K562 (cell line): ENCODE measurements around the gene GOLPH3L. TPM values are rescaled to one million over a fixed set of nuclear protein-coding genes. Genes with fewer than 3 reads are reported as not detected.
"Not testable (repeated sequence)": the region's sequence is repeated elsewhere in the genome, so short reads cannot be mapped to it uniquely, and the experiment has no call there.

Experiments used
- ATAC-seq: fragments of 200-7000 bp; cut with Tn5 transposase; 3 replicates; pipeline ENCODE4 v1.9.1; 2020; ENCODE audit warnings: moderate library complexity
- BruUV-seq: library from RNA; stranded (reverse); fragments of 400-500 nt; replicated peaks from 2 replicates; lab custom pipeline; 2021; lab: Mats Ljungman, UMichigan
- CTCF ChIA-PET: fragments of 300-600 bp; formaldehyde crosslinking; extraction: SDS; loops from one replicate; lab custom pipeline; 2021; ENCODE audit warnings: low intra/inter-chr PET ratio; lab: Yijun Ruan, JAX
- POLR2A ChIA-PET: fragments of 300-600, 350-650 bp; sonication (Branson Sonifier 250); formaldehyde crosslinking; extraction: SDS; loops from one replicate; lab custom pipeline; 2021; ENCODE audit warnings: antibody characterized with exemption, inconsistent platforms; lab: Yijun Ruan, JAX
- DNase-seq, 4 experiments: peaks; one replicate each; pipeline versions ENCODE4 v3.0.0 to v3.0.0-alpha.2; 2011 to 2018; ENCODE audit warnings: low spot score in 3 of 4, mixed read lengths in 3 of 4; ENCODE audit errors: extremely low read depth in 1 of 4
- FAIRE-seq: peaks from 2 replicates; lab custom pipeline; 2011; peaks lifted over from hg19 to GRCh38; lab: Jason Lieb, UNC
- H2AFZ ChIP-seq: 2 replicates; pipeline ENCODE4 v1.6.0; 2011; ENCODE audit warnings: low read depth, low read length, control low read depth, inconsistent platforms
- H3K27ac ChIP-seq: fragments of 200-600 bp; 3 replicates; pipeline ENCODE4 v1.8.0; 2011; ENCODE audit warnings: low read depth, mild to moderate bottlenecking, control low read depth, inconsistent platforms, low read length, moderate library complexity, mixed read lengths; ENCODE audit errors: extremely low read depth
- H3K27me3 ChIP-seq, 2 experiments: fragments of 300-600 bp in 1 of 2; 2 replicates in 1 of 2; 3 replicates in 1 of 2; pipeline versions ENCODE4 v1.6.0 to v1.8.0; 2011; ENCODE audit warnings: inconsistent platforms in 2 of 2, low read length in 2 of 2, mild to moderate bottlenecking in 1 of 2, mixed read lengths in 1 of 2, moderate library complexity in 1 of 2; ENCODE audit not compliant: control insufficient read depth in 2 of 2, insufficient read depth in 2 of 2
- H3K36me3 ChIP-seq: fragments of 300-600 bp; 3 replicates; pipeline ENCODE4 v1.8.0; 2011; ENCODE audit warnings: mild to moderate bottlenecking, low read length, inconsistent platforms; ENCODE audit not compliant: control insufficient read depth, insufficient read depth
- H3K4me1 ChIP-seq, 2 experiments: fragments of 200-600 bp in 1 of 2; replicated peaks in 1 of 2; 2 replicates in 1 of 2; 3 replicates in 1 of 2; pipeline versions ENCODE4 v1.5.1 to v1.8.0; 2011; ENCODE audit warnings: inconsistent platforms in 2 of 2, low read length in 2 of 2, mild to moderate bottlenecking in 1 of 2, mixed read lengths in 1 of 2, moderate library complexity in 1 of 2; ENCODE audit not compliant: control insufficient read depth in 2 of 2, insufficient read depth in 2 of 2
- H3K4me2 ChIP-seq: 2 replicates; pipeline ENCODE4 v1.6.1; 2011; ENCODE audit warnings: low read length, control low read depth, inconsistent platforms, mixed read lengths; ENCODE audit not compliant: insufficient read depth
- H3K4me3 ChIP-seq: fragments of 200-600 bp; sonication (generic), shearing (Covaris generic); 2 replicates; pipeline ENCODE4 v1.5.1; 2016; ENCODE audit warnings: control low read depth, inconsistent platforms
- H3K79me2 ChIP-seq: fragments of 200-600 bp; 3 replicates; pipeline ENCODE4 v1.8.0; 2011; ENCODE audit warnings: low read length, inconsistent platforms; ENCODE audit not compliant: control insufficient read depth, insufficient read depth
- H3K9ac ChIP-seq, 2 experiments: 2 replicates each; pipeline versions ENCODE4 v1.6.0 to v1.6.1; 2011; ENCODE audit warnings: low read depth in 2 of 2, low read length in 2 of 2, control low read depth in 1 of 2, inconsistent platforms in 1 of 2, mild to moderate bottlenecking in 1 of 2, mixed read lengths in 1 of 2; ENCODE audit not compliant: insufficient read depth in 1 of 2
- H3K9me1 ChIP-seq: one replicate; pipeline ENCODE4 v1.6.0; 2011; ENCODE audit warnings: inconsistent platforms, mild to moderate bottlenecking, low read length, moderate library complexity; ENCODE audit not compliant: control insufficient read depth, insufficient read depth
- H3K9me3 ChIP-seq: replicated peaks from 2 replicates; pipeline ENCODE4 v1.5.1; 2011; ENCODE audit warnings: low read depth, low read length, inconsistent platforms; ENCODE audit not compliant: control insufficient read depth, insufficient read depth
- H4K20me1 ChIP-seq: replicated peaks from 2 replicates; pipeline ENCODE4 v1.6.1; 2011; ENCODE audit warnings: low read length, inconsistent platforms, mixed read lengths; ENCODE audit not compliant: control insufficient read depth, insufficient read depth
- IRF2 ChIP-seq: sonication (generic); formaldehyde crosslinking; IDR thresholded peaks from 2 replicates; pipeline ENCODE4 v1.8.1; 2022; ENCODE audit warnings: mild to moderate bottlenecking, missing genetic modification reagents
- JUND ChIP-seq, 2 experiments: IDR thresholded peaks; 2 replicates in 1 of 2; 3 replicates in 1 of 2; pipeline ENCODE4 v1.6.1; 2011; ENCODE audit warnings: borderline replicate concordance in 2 of 2, low read depth in 2 of 2, low read length in 2 of 2, improper control_type of control experiment in 1 of 2, missing biosample characterization in 1 of 2, missing genetic modification characterization in 1 of 2, missing genetic modification reagents in 1 of 2
- LCOR ChIP-seq: sonication (generic); formaldehyde crosslinking; IDR thresholded peaks from 2 replicates; pipeline ENCODE4 v1.8.0; 2022; ENCODE audit warnings: mild to moderate bottlenecking, missing genetic modification reagents
- ZNF121 ChIP-seq: sonication (generic); formaldehyde crosslinking; conservative IDR thresholded peaks from 2 replicates; pipeline ENCODE4 v1.8.0; 2022; ENCODE audit warnings: missing genetic modification reagents
- WGBS: fragments of 100-300 bp; shearing (Covaris generic); methylation state at CpG from one replicate; pipeline ENCODE4 v1.1.6; 2016; ENCODE audit warnings: low coverage, mixed read lengths; ENCODE audit not compliant: insufficient coverage; ENCODE audit errors: missing lambda C conversion rate; 5-methylcytosine and 5-hydroxymethylcytosine counted together
- in situ Hi-C: fragments of 300-500 bp; cut with MboI; formaldehyde crosslinking; loops from 4 replicates; pipeline ENCODE4 v1.15.0; 2018; ENCODE audit warnings: inconsistent platforms, mixed read lengths
- intact Hi-C: fragments of 100-400 bp; cut with micrococcal nuclease; formaldehyde crosslinking; loops from 2 replicates; pipeline ENCODE4 v1.14.2; 2022
- polyA plus RNA-seq, 8 experiments: library from polyadenylated mRNA; depleted of rRNA in 4 of 8; stranded (reverse) in 5 of 8; unstranded in 3 of 8; fragments of >200 nt; fragmentation: Nextera tagmentation in 2 of 8; fragmentation: Illumina TruSeq in 1 of 8; extraction: Ambion mirVana in 2 of 8; extraction: Trizol in 1 of 8; gene quantifications; 2 replicates each; pipeline versions ENCODE4 v1.2.1 to v1.2.3, GENCODE V29; 2011 to 2014; ENCODE audit warnings: inconsistent platforms in 1 of 8, missing spikeins in 1 of 8
- total RNA-seq, 7 experiments: library from RNA; depleted of rRNA in 6 of 7; stranded (reverse); fragments of >200 nt in 6 of 7; fragmentation: Illumina TruSeq in 2 of 7; extraction: Trizol in 2 of 7; gene quantifications; 2 replicates each; pipeline versions ENCODE4 v1.2.1 to v1.2.3, GENCODE V29; 2011 to 2021; ENCODE audit warnings: low replicate concordance in 1 of 7
- TF ChIP-seq, protein P1 (sequence below), 2 experiments: fragments of 450-650 bp in 1 of 2; sonication (generic) in 1 of 2; formaldehyde crosslinking in 1 of 2; IDR thresholded peaks in 1 of 2; conservative IDR thresholded peaks in 1 of 2; 2 replicates each; pipeline versions ENCODE4 v1.6.1 to v1.8.1; 2016 to 2023; ENCODE audit warnings: mild to moderate bottlenecking in 2 of 2, moderate library complexity in 2 of 2, inconsistent platforms in 1 of 2, missing genetic modification reagents in 1 of 2

Gene GOLPH3L
- total and polyA plus RNA-seq, 9 of the 15 experiments (the other 6 are each of a cell fraction or from before 2014, with no cell fraction given), result 8.1 to 42.1 (median 21.6) TPM

DNA sequence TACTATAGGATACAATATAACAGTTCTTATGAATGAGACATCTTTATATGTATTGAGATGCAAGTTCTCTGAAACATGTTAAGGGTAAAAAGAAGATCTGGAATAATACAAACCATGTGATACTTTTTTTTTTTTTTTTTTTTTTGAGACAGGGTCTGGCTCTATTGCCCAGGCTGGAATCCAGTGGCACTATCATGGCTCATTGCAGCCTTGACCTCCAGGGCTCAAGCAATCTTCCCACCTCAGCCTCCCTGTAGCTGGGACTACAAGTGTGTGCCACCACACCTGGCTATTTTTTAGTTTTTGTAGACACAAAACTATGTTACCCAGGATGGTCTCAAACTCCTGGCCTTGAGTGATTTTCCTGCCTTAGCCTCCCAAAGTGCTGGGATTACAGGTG is 95.4 kb downstream of the GOLPH3L start:
- ChIA-PET POLR2A (no interaction called here), CTCF (no interaction called here)
- no peak overlapping the region for H3K4me2 ChIP-seq
- H3K27ac ChIP-seq, result no peak overlapping the region
- BruUV-seq, result no TSS peak
- FAIRE-seq (no peak), DNase-seq (no peak), ATAC-seq (no peak)
- no peak overlapping the region for H2AFZ ChIP-seq
- H3K36me3 ChIP-seq, result no peaks in the 10 kb centered on the region; the same call in 1 of the 3 replicates
- intact Hi-C loops (no loop called here), in situ Hi-C loops (no loop called here)
- H3K9ac ChIP-seq, result no peak overlapping the region
- no peaks in the 10 kb centered on the region for H3K79me2 ChIP-seq
- H4K20me1 ChIP-seq, result no peaks in the 10 kb centered on the region
- TF ChIP-seq ZNF121 (CRISPR knock-in tag) (peak; percentile 84), IRF2 (CRISPR knock-in tag) (no peak), LCOR (no peak)
- H3K4me1 ChIP-seq, result peaks cover 11 to 17% of the 10 kb centered on the region in 2 experiments; a peak in 4 of 5 replicates
- no peaks in the 10 kb centered on the region for H3K27me3 ChIP-seq
- H3K4me3 ChIP-seq, result no peak overlapping the region
- no peaks in the 10 kb centered on the region for H3K9me1 ChIP-seq
- no peaks in the 10 kb centered on the region for H3K9me3 ChIP-seq

DNA sequence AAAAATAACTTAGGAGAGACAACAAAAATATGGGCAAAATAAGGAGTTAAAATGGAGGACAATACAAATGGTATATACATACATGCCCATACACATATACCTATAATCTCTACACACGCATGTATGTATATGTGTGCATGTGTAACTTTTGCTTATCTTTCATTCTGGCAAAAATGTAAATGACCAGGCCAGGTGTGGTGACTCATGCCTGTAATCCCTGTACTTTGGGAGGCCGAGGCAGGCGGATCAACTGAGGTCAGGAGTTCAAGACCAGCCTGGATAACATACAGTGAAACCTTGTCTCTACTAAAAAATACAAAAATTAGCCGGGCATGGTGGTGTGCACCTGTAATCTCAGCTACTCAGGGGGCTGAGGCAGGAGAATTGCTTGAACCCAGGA is 98.6 kb downstream of the GOLPH3L start:
- in situ Hi-C loops, CTCF ChIA-PET, H3K79me2 ChIP-seq: not testable (repeated sequence)

More for the DNA sequence above, 98.6 kb downstream of the GOLPH3L start:
- H3K27me3 ChIP-seq; H3K4me1 ChIP-seq; H3K4me2 ChIP-seq; H3K4me3 ChIP-seq; H3K9me3 ChIP-seq; H3K9me1 ChIP-seq; H3K36me3 ChIP-seq; H2AFZ ChIP-seq; DNase-seq; ATAC-seq; BruUV-seq; H3K27ac ChIP-seq; FAIRE-seq; intact Hi-C loops; H4K20me1 ChIP-seq; H3K9ac ChIP-seq; TF ChIP-seq JUND (tag; IDR thresholded peaks at IDR 0.05; ENCODE audit: borderline replicate concordance, low read depth, low read length): not testable (repeated sequence)
- POLR2A ChIA-PET, result interaction anchor here (1.1 kb wide), 1 partner anchor 21 kb away, joined by 3 read pairs; no protein-coding TSS in a partner anchor
- TF ChIP-seq, protein P1, sequence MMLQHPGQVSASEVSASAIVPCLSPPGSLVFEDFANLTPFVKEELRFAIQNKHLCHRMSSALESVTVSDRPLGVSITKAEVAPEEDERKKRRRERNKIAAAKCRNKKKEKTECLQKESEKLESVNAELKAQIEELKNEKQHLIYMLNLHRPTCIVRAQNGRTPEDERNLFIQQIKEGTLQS (IDR thresholded peaks at IDR 0.05), result peak; percentile 70
- TF ChIP-seq, protein P1 (CRISPR knock-in tag; conservative IDR thresholded peaks at IDR 0.05), result not testable (repeated sequence)
- 0 out of 2 replicates have a peak, but pooled peaks have one; percentile 15 for TF ChIP-seq JUND (IDR thresholded peaks at IDR 0.05; ENCODE audit: borderline replicate concordance, low read depth, low read length)
- WGBS, result 32% methylated on average over 4 of the region's 4 CpGs
